Placental epithelial cell (primary cell): ENCODE results near the gene IL26. TPM values are rescaled to one million over a fixed set of nuclear protein-coding genes. Genes with fewer than 3 reads are reported as not detected.

Experiments
- total RNA-seq: library from RNA; depleted of rRNA; stranded (reverse); fragments of >200 nt; gene quantifications from 2 replicates; pipeline ENCODE4 v1.2.3, GENCODE V29; 2012

IL26 gene, protein sequence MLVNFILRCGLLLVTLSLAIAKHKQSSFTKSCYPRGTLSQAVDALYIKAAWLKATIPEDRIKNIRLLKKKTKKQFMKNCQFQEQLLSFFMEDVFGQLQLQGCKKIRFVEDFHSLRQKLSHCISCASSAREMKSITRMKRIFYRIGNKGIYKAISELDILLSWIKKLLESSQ
- not detected in 2 replicates for total RNA-seq

DNA sequence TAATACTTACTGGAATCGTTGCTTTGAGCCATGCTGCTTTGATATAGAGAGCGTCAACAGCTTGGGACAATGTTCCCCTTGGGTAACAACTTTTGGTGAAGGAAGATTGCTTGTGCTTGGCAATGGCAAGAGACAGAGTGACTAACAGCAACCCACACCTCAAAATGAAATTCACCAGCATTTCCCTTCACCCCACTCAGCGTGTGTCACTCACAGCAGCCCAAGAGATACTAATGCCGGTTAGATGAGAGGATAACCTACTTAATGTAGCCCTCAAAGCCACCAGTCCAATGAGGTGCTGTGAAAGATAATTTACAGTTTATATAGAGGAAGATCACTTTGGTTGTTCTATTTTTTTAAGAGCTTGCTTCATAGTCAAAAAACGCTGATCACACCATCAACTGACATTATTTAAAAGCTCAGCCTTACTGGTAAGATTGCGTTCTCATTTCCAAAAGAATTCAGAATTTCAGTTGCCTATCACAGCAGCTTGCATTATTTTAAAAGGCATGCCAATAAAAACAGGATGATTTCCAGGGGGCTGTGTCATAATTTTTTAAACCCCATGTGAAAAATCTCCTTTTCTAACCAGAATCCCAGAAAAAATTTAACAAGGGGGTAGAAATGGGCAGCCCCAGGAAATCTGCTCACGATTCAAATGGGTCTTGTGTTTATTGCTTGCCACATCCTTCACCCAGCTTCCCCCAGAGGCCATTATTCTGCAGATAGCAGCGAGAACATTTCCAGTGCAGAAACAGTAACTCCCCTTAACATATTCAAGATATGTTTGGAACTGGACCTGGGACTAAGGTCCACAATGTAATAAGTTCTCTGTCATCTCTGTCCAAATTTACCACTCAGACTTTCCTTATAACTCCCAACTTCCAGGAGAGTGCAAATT lies at the start of gene IL26:
TSS of gene IL26 (minus strand) at position 235 of the 901 bp plus-strand sequence. CDS start at position 181, 54 bp downstream.

DNA sequence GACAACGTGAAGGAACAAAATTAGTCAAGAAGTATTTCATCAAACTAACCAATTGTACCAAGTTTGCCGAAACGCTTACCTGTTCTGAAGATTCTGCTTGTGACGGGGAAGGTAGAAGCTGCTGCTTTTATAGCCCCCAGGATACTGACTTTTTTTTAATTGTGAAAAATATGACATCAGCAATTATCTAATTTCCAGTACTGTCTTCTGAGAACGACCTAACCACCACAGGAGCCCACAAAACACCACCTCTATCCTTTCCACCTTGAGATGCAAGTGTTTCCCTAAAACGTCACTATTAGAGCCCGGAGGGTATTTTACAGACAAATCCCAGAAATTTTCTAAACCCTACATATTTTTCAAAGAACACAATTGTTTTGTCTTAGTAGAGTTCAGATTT lies 27.9 kb upstream of the IL26 start, which contains the start of gene IL22:
TSS of gene IL22 (minus strand) at position 101 of the 400 bp plus-strand sequence. CDS start 156 bp downstream, outside the sequence.

DNA sequence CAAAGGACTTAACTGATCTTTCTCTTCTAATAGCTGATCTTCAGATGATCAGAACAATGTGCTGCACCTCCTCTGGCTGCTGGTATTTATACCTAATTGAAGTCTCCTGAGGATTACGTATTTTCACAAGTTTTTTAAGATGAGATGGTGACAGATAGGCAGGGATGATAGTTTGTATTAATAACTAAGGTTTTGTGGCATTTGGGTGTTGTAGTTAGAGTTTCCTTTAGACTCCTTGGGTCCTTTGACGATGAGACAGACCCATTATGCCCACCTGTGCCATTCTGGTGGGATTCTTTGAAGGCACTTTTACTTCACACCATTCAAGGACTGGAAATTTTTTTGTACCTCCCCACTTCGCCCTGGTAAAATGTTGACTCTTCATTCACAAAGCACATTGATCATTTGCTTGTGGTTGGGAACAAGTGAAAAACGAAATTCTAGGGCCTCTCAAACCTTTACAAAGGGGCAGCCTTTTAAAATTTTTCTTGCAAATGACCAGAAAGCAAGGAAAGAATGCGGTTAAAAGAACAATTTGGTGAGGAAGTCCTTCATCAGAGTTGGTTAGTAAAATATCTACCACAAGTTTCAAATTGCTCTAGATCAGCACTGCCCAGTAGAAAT lies 65.8 kb downstream of the IL26 start, which contains the start of gene IFNG:
TSS of gene IFNG (minus strand) at position 60 of the 624 bp plus-strand sequence. CDS start 125 bp downstream, outside the sequence.

Other genes with a start within 250 kb of the IL26 start
- not detected in 2 replicates for gene IFNG-AS1, start 236.4 kb downstream of the IL26 start, total RNA-seq
- not detected in 2 replicates for gene IFNG, start 66.1 kb downstream of the IL26 start, total RNA-seq
- gene IL22, start 27.8 kb upstream of the IL26 start, total RNA-seq = not detected in 2 replicates
- 5.1 and 9.8 TPM in 2 replicates for gene MDM1, start 106.6 kb upstream of the IL26 start, total RNA-seq